ENCODE measurements around the gene TRH. TPM values are rescaled to one million over a fixed set of nuclear protein-coding genes. Genes with fewer than 3 reads are reported as not detected.

Gene TRH
- total and polyA plus RNA-seq, 4 donors = 0.14 to 0.40 (median 0.22) TPM; not detected in 1

DNA sequence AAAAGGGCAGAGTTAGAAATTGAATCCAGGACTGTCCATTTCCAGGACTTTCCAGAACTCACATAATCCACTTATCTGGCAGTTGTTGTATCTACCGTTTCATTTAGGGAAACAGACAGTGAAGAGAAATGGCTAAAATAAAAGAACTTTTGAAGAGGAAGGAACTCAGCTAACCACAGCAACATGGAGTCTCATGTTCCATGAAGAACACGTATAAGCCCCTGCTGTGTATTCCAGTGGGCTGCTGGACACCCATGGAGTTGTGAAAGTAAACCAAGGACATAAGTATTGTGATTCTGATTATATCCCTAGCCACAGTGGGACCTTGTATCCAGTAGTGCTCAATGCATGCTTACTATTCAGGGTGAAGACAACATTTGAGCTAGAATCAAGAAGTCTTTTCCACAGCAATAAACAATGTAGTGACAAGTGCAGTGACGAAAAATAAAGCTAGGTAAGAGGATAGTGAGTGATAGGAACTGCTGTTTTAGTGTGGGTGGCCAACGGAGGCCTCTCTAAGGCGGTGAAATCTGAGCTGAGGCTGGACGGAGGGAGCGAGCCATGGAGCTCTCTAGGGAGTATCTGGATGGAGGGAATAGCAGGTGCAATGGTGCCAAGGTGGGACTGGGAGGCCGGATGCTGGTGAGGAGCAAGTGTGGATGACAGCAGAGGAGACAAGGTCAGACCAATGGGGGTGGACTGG, 26.8 kb upstream of the TRH start:
- 63 to 72% methylated on average over 8 of the region's 8 CpGs for WGBS, 2 donors
- no peak for TF ChIP-seq CTCF (IDR thresholded peaks at IDR 0.05; ENCODE audit: control extremely low read depth, extremely low read depth)
- DNase-seq (no peak), ATAC-seq (ENCODE audit: insufficient read depth, low FRiP score) (no peak)
- H3K4me3 ChIP-seq = no peak overlapping the region
- no peak overlapping the region for H3K27ac ChIP-seq (ENCODE audit: low read depth in 1 of 2, low read length in 1 of 2)
- no peaks in the 10 kb centered on the region for H3K27me3 ChIP-seq (ENCODE audit: control insufficient read depth in 3 of 3, insufficient read depth in 3 of 3, low read length in 2 of 3)
- no peak overlapping the region for H3K9ac ChIP-seq (ENCODE audit: insufficient read depth in 1 of 2, low read length in 2 of 2)
- H3K36me3 ChIP-seq (ENCODE audit: control insufficient read depth in 4 of 4, insufficient read depth in 4 of 4, low read length in 4 of 4) = no peaks in the 10 kb centered on the region
- H3K9me3 ChIP-seq (ENCODE audit: control insufficient read depth in 4 of 4, insufficient read depth in 3 of 4, low read length in 3 of 4) = peaks cover 0 to 5% (median 1%) of the 10 kb centered on the region in 4 donors
- H3K4me1 ChIP-seq (ENCODE audit: control insufficient read depth in 5 of 5, insufficient read depth in 5 of 5, low read length in 5 of 5) = no peaks in the 10 kb centered on the region

DNA sequence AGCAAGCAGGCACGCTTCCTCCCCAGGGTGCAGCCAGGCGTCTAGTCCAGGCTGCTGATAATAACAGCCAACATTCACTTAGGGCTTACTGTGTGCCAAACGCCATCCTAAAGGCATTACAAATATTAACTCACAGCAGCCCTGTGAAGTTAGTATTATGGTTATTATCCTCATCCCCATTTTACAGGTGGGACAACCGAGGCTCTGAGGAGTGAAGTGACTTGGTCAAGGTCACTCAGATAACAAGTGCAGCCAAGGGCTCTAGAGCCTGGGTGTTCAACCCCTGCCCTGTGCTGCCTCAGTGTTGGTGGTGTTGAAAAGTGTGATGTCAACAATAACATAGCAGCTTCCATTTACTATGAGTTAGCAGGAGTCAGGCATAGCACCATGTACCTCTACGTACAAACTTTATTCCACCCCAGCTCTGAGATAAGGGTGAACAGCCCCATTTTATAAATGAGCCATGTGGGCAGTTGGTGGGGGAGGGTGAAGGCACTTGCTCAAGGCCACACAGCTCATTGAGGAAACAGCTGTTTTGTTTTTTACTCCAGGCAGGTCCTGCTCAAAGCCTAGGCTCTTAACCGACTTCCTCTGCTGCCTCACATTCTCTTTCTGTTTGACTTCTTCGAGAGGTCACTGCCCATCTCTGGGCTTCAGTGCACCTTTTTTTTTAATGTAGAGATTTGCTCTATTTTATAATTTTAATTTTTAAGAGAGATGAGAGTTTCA, 24.0 kb upstream of the TRH start:
- H3K36me3 ChIP-seq (ENCODE audit: control insufficient read depth in 4 of 4, insufficient read depth in 4 of 4, low read length in 4 of 4) = no peaks in the 10 kb centered on the region
- no peak for TF ChIP-seq CTCF (IDR thresholded peaks at IDR 0.05; ENCODE audit: control extremely low read depth, extremely low read depth)
- H3K9me3 ChIP-seq (ENCODE audit: control insufficient read depth in 4 of 4, insufficient read depth in 3 of 4, low read length in 3 of 4) = peaks cover 0 to 5% (median 2%) of the 10 kb centered on the region in 4 donors
- DNase-seq (no peak), ATAC-seq (ENCODE audit: insufficient read depth, low FRiP score) (no peak)
- H3K4me3 ChIP-seq = no peak overlapping the region
- H3K27me3 ChIP-seq (ENCODE audit: control insufficient read depth in 3 of 3, insufficient read depth in 3 of 3, low read length in 2 of 3) = no peaks in the 10 kb centered on the region
- no peak overlapping the region for H3K9ac ChIP-seq (ENCODE audit: insufficient read depth in 1 of 2, low read length in 2 of 2)
- no peak overlapping the region for H3K27ac ChIP-seq (ENCODE audit: low read depth in 1 of 2, low read length in 1 of 2)
- WGBS, 2 donors = 30 to 55% methylated on average over 7 of the region's 7 CpGs
- no peaks in the 10 kb centered on the region for H3K4me1 ChIP-seq (ENCODE audit: control insufficient read depth in 5 of 5, insufficient read depth in 5 of 5, low read length in 5 of 5)

- TF ChIP-seq CTCF (IDR thresholded peaks at IDR 0.05; ENCODE audit: control extremely low read depth, extremely low read depth) = no peak
- Histone ChIP-seq H3K9me3 (ENCODE audit: control insufficient read depth in 4 of 4, insufficient read depth in 3 of 4, low read length in 3 of 4) (peaks cover 0 to 4% (median 0%) of the 10 kb centered on the region in 4 donors), H3K4me3 (no peak overlapping the region), H3K9ac (ENCODE audit: insufficient read depth in 1 of 2, low read length in 2 of 2) (no peak overlapping the region), H3K36me3 (ENCODE audit: control insufficient read depth in 4 of 4, insufficient read depth in 4 of 4, low read length in 4 of 4) (no peaks in the 10 kb centered on the region), H3K27me3 (ENCODE audit: control insufficient read depth in 3 of 3, insufficient read depth in 3 of 3, low read length in 2 of 3) (no peaks in the 10 kb centered on the region), H3K4me1 (ENCODE audit: control insufficient read depth in 5 of 5, insufficient read depth in 5 of 5, low read length in 5 of 5) (no peaks in the 10 kb centered on the region), H3K27ac (ENCODE audit: low read depth in 1 of 2, low read length in 1 of 2) (no peak overlapping the region)
- 90 to 95% methylated on average over 6 of the region's 6 CpGs for WGBS, 2 donors
- DNase-seq (no peak), ATAC-seq (ENCODE audit: insufficient read depth, low FRiP score) (no peak)
Observed at GRCh38 chr3:129952556-129953355, 21.8 kb upstream of the TRH start.
